ENCODE results near the gene ACTN4. TPM values are rescaled to one million over a fixed set of nuclear protein-coding genes. Genes with fewer than 3 reads are reported as not detected.
A peak's percentile ranks its signal among the peaks of the same experiment; 100 is the strongest.

ACTN4 gene
- total and polyA plus RNA-seq, 10 of the 15 experiments (the other 5 are each of a cell fraction or from before 2014, with no cell fraction given), result 2.4 to 293 (median 72.5) TPM

GRCh38 chr19:38615007-38615581 is 32.4 kb upstream of the ACTN4 start:
- Histone ChIP-seq H3K79me2 (ENCODE audit: control insufficient read depth, insufficient read depth, low read length) (peaks cover 47% of the 10 kb centered on the region), H3K4me3 (peak overlapping the region; percentile 84), H2AFZ (ENCODE audit: control insufficient read depth, low read depth, low read length) (no peak overlapping the region), H3K36me3 (ENCODE audit: control insufficient read depth in 2 of 2, insufficient read depth in 2 of 2, low read length in 1 of 2) (peaks cover 13 to 15% of the 10 kb centered on the region in 2 experiments; a peak in 3 of 4 replicates), H4K20me1 (ENCODE audit: control insufficient read depth, insufficient read depth) (no peaks in the 10 kb centered on the region), H3K27ac (ENCODE audit: control insufficient read depth, insufficient read depth) (peak overlapping the region; percentile 46), H3K4me2 (ENCODE audit: control insufficient read depth, insufficient read depth) (peak overlapping the region; percentile 85), H3K4me1 (ENCODE audit: control insufficient read depth, insufficient read depth, low read length) (peaks cover 9% of the 10 kb centered on the region), H3K9ac (ENCODE audit: control insufficient read depth, insufficient read depth, low read length) (peak overlapping the region; percentile 92), H3K27me3 (replicated peaks in 1 of 2; ENCODE audit: control insufficient read depth in 2 of 2, insufficient read depth in 2 of 2, low read length in 1 of 2) (no peaks in the 10 kb centered on the region), H3K9me3 (replicated peaks; ENCODE audit: control insufficient read depth, insufficient read depth, low read length) (no peaks in the 10 kb centered on the region)
- ChIA-PET RAD21 (ENCODE audit: unreplicated experiment) (interaction anchor here (0.5 to 5.6 kb wide), 7 partner anchors 19 to 347 kb away, joined by 3 to 135 read pairs (median 3); partner anchors contain the start of gene FAM98C), POLR2A (interaction anchor here (0.6 to 6.2 kb wide), 7 partner anchors 8 to 495 kb away, joined by 3 to 135 read pairs (median 4); no protein-coding TSS in a partner anchor), CTCF (interaction anchor here (0.6 to 6.3 kb wide), 6 partner anchors 20 to 212 kb away, joined by 3 to 60 read pairs (median 6); partner anchors contain the start of gene FAM98C), SMC1A (ENCODE audit: uncharacterized antibody, unreplicated experiment) (interaction anchor here (4.2 to 7.0 kb wide), 3 partner anchors 56 to 63 kb away, joined by 22 to 85 read pairs (median 35); no protein-coding TSS in a partner anchor)
- DNase-seq (ENCODE audit: low read depth, low spot score) (no peak), FAIRE-seq (no peak), ATAC-seq (no peak)
- in situ Hi-C loops (cut with MboI) (loop anchor here (5.0 kb wide), 1 partner anchor 53 kb away; no protein-coding TSS in a partner anchor), intact Hi-C loops (cut with micrococcal nuclease; ENCODE audit: unreplicated experiment) (no loop called here)
- BruUV-seq (replicated peaks), result no TSS peak
- 59% methylated on average over 7 of the region's 7 CpGs for WGBS (ENCODE audit: insufficient coverage, insufficient replicate concordance, low lambda C conversion rate, missing lambda C conversion rate)
- peak; percentile 74 for TF ChIP-seq RAD51 (IDR thresholded peaks at IDR 0.05)
- TF ChIP-seq NBN (IDR thresholded peaks at IDR 0.05), result peak; percentile 17; the same call in 1 of the 2 replicates
- no peak for TF ChIP-seq SREBF1 (IDR thresholded peaks at IDR 0.05; ENCODE audit: low read length)

- BruUV-seq (replicated peaks), result no TSS peak
- H4K20me1 ChIP-seq (ENCODE audit: control insufficient read depth, insufficient read depth), result no peaks in the 10 kb centered on the region
- H3K4me3 ChIP-seq, result peak overlapping the region; percentile 84
- peak overlapping the region; percentile 98 for H3K27ac ChIP-seq (ENCODE audit: control insufficient read depth, insufficient read depth)
- H3K4me2 ChIP-seq (ENCODE audit: control insufficient read depth, insufficient read depth), result peak overlapping the region; percentile 85
- H3K9ac ChIP-seq (ENCODE audit: control insufficient read depth, insufficient read depth, low read length), result peak overlapping the region; percentile 92
- RAD21 ChIA-PET (ENCODE audit: unreplicated experiment), result interaction anchor here (1.0 to 5.6 kb wide), 5 partner anchors 18 to 314 kb away, joined by 3 to 135 read pairs (median 6); partner anchors contain the start of genes MRPS12 and SARS2
- H3K27me3 ChIP-seq (replicated peaks in 1 of 2; ENCODE audit: control insufficient read depth in 2 of 2, insufficient read depth in 2 of 2, low read length in 1 of 2), result no peaks in the 10 kb centered on the region
- peaks cover 51% of the 10 kb centered on the region for H3K79me2 ChIP-seq (ENCODE audit: control insufficient read depth, insufficient read depth, low read length)
- H3K36me3 ChIP-seq (ENCODE audit: control insufficient read depth in 2 of 2, insufficient read depth in 2 of 2, low read length in 1 of 2), result peaks cover 12 to 13% of the 10 kb centered on the region in 2 experiments
- FAIRE-seq (no peak), ATAC-seq (no peak), DNase-seq (ENCODE audit: low read depth, low spot score) (peak; percentile 7)
- TF ChIP-seq JUNB (IDR thresholded peaks at IDR 0.05), result 0 out of 2 replicates have a peak, but pooled peaks have one; percentile 8
- TF ChIP-seq DPF2 (IDR thresholded peaks at IDR 0.05), result 0 out of 2 replicates have a peak, but pooled peaks have one; percentile 11
- 0 out of 2 replicates have a peak, but pooled peaks have one; percentile 22 for TF ChIP-seq EED (IDR thresholded peaks at IDR 0.05; ENCODE audit: low read depth)
- TF ChIP-seq SMARCA5 (IDR thresholded peaks at IDR 0.05), result peak; percentile 37
- 0 out of 2 replicates have a peak, but pooled peaks have one; percentile 43 for TF ChIP-seq ZNF207 (IDR thresholded peaks at IDR 0.05; ENCODE audit: borderline replicate concordance)
- TF ChIP-seq HDAC2 (IDR thresholded peaks at IDR 0.05), result no peak
- peak; percentile 18 to 43; a peak in 2 of 4 replicates for TF ChIP-seq IKZF2 (IDR thresholded peaks at IDR 0.05)
- TF ChIP-seq NKRF (conservative IDR thresholded peaks at IDR 0.05), result no peak
- TF ChIP-seq SIX5 (IDR thresholded peaks at IDR 0.05; ENCODE audit: low read depth, low read length, severe bottlenecking), result no peak
- TF ChIP-seq EGR1 (IDR thresholded peaks at IDR 0.05; ENCODE audit: borderline replicate concordance in 1 of 2, low read depth in 2 of 2, low read length in 2 of 2), result peak in 1 of 2 experiments; percentile 33; a peak in 1 of 3 replicates
- 0 out of 2 replicates have a peak, but pooled peaks have one; percentile 9 for TF ChIP-seq MEF2A (IDR thresholded peaks at IDR 0.05; ENCODE audit: insufficient read depth, low read depth, low read length)
- peak; percentile 49 for TF ChIP-seq IKZF1 (conservative IDR thresholded peaks at IDR 0.05)
- peak; percentile 92 for TF ChIP-seq ZNF217 (IDR thresholded peaks at IDR 0.05)
- CTCF ChIA-PET, result interaction anchor here (0.6 to 6.5 kb wide), 10 partner anchors 9 to 219 kb away, joined by 3 to 74 read pairs (median 4); partner anchors contain the start of gene FAM98C
- in situ Hi-C loops (cut with MboI) (loop anchor here (5.0 kb wide), 1 partner anchor 54 kb away; no protein-coding TSS in a partner anchor), intact Hi-C loops (cut with micrococcal nuclease; ENCODE audit: unreplicated experiment) (no loop called here)
- no peak overlapping the region for H2AFZ ChIP-seq (ENCODE audit: control insufficient read depth, low read depth, low read length)
- POLR2A ChIA-PET, result interaction anchor here (0.5 to 6.2 kb wide), 10 partner anchors 9 to 242 kb away, joined by 3 to 135 read pairs (median 4); partner anchors contain the start of genes ACTN4 and PSMD8
- 1% methylated on average over 6 of the region's 6 CpGs for WGBS (ENCODE audit: insufficient coverage, insufficient replicate concordance, low lambda C conversion rate, missing lambda C conversion rate)
- no peaks in the 10 kb centered on the region for H3K9me3 ChIP-seq (replicated peaks; ENCODE audit: control insufficient read depth, insufficient read depth, low read length)
- peaks cover 12% of the 10 kb centered on the region for H3K4me1 ChIP-seq (ENCODE audit: control insufficient read depth, insufficient read depth, low read length)
- SMC1A ChIA-PET (ENCODE audit: uncharacterized antibody, unreplicated experiment), result interaction anchor here (1.4 to 7.0 kb wide), 6 partner anchors 18 to 71 kb away, joined by 3 to 85 read pairs (median 28); no protein-coding TSS in a partner anchor
Observed at GRCh38 chr19:38616265-38616664, 31.2 kb upstream of the ACTN4 start.

Measured in GM12878 (cell line).